ENCODE results near the gene PLEKHM1.
"Not testable (repeated sequence)": the region's sequence is repeated elsewhere in the genome, so short reads cannot be mapped to it uniquely, and the experiment has no call there.

DNA sequence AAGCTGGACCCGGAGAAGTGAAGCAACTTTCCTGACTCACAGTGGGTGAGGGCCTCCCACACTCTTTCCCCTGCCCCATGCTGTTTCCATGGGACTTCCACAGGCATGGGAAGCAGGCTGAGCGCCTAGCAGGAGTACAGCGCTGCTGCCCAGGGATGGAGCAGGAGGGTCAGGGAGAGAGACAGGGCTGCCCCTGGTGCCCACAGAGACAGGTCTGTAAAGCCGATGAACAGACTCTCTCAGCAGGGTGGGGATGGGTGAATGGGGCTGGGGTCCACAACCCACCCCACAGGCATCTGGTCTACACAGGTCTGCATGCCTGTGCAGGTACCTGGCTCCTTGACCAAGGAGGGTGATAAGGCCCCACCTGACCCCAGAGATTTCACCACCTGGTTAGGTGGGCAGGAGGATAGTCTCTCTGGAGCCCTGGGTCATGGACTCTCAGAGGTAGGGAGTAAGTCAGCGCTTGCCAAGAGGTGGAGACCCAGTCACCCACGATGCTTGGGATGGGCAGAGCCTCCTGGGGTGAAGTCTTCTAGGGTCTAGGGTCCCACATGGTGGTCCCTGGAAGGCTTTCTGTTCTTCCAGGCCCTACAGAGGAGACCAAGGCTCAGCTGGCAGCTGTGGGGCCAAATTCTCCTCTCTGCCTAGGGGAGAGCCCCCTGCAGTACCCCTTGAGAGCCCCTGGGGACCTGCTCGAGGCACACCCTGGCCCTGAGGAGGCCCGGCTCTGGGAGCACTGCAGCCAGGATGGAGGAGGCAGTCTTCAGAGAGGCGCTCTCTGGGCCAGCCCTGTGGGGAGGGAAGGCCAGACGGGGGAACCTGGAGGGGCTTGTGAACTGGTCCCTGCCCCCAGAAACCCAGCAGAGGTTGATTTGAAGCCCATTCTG, 46.9 kb downstream of the PLEKHM1 start:
- TF ChIP-seq, protein P1, sequence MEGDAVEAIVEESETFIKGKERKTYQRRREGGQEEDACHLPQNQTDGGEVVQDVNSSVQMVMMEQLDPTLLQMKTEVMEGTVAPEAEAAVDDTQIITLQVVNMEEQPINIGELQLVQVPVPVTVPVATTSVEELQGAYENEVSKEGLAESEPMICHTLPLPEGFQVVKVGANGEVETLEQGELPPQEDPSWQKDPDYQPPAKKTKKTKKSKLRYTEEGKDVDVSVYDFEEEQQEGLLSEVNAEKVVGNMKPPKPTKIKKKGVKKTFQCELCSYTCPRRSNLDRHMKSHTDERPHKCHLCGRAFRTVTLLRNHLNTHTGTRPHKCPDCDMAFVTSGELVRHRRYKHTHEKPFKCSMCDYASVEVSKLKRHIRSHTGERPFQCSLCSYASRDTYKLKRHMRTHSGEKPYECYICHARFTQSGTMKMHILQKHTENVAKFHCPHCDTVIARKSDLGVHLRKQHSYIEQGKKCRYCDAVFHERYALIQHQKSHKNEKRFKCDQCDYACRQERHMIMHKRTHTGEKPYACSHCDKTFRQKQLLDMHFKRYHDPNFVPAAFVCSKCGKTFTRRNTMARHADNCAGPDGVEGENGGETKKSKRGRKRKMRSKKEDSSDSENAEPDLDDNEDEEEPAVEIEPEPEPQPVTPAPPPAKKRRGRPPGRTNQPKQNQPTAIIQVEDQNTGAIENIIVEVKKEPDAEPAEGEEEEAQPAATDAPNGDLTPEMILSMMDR (IDR thresholded peaks at IDR 0.05; ENCODE audit: extremely low read depth in 1 of 2, insufficient read depth in 1 of 2, low read depth in 1 of 2, low read length in 2 of 2) = not testable (repeated sequence)
- not testable (repeated sequence) for TF ChIP-seq EZH2 (IDR thresholded peaks at IDR 0.05; ENCODE audit: borderline replicate concordance, low read depth, low read length, severe bottlenecking); POLR2A (IDR thresholded peaks at IDR 0.05; ENCODE audit: low read depth, low read length)

Data from endothelial cell of umbilical vein (primary cell).